Adrenal gland (tissue), 12 donors: ENCODE measurements around the gene ATP6V0E1. TPM values are rescaled to one million over a fixed set of nuclear protein-coding genes. Genes with fewer than 3 reads are reported as not detected.
"Not testable (repeated sequence)": the region's sequence is repeated elsewhere in the genome, so short reads cannot be mapped to it uniquely, and the experiment has no call there.

Source experiments
- DNase-seq, 7 donors: peaks; one replicate each; pipeline ENCODE4 v3.0.0-alpha.2; 2019 to 2020
- H3K27ac ChIP-seq, 5 donors: fragments of 200-600 bp; sonication (generic) in 4 of 5; 1 replicate in 3 of 5; 2 replicates in 2 of 5; pipeline versions ENCODE4 v1.5.1 to v1.8.0; 2016 to 2020; ENCODE audit warnings: mild to moderate bottlenecking in 1 of 5
- H3K27me3 ChIP-seq: fragments of 200-600 bp; 2 replicates; pipeline ENCODE4 v1.8.0; 2021
- H3K36me3 ChIP-seq, 2 donors: fragments of 200-600 bp; replicated peaks in 1 of 2; 1 replicate in 1 of 2; 2 replicates in 1 of 2; pipeline versions ENCODE4 v1.5.1 to v1.8.0; 2018 to 2022
- H3K4me1 ChIP-seq, 2 donors: fragments of 200-600 bp; replicated peaks in 1 of 2; 1 replicate in 1 of 2; 2 replicates in 1 of 2; pipeline versions ENCODE4 v1.5.1 to v1.8.0; 2018 to 2021
- H3K4me3 ChIP-seq, 4 donors: fragments of 200-600 bp; sonication (generic) in 3 of 4; one replicate each; pipeline ENCODE4 v1.5.1; 2016 to 2018
- H3K9me3 ChIP-seq, 3 donors: fragments of 200-600 bp; sonication (generic) in 1 of 3; replicated peaks in 1 of 3; 1 replicate in 2 of 3; 2 replicates in 1 of 3; pipeline versions ENCODE4 v1.5.1 to v1.8.0; 2016 to 2021
- CTCF ChIP-seq, 6 experiments: fragments of 450-650 bp in 4 of 6; fragments of 200-600 bp in 2 of 6; sonication (generic) in 1 of 6; IDR thresholded peaks; 1 replicate in 5 of 6; 2 replicates in 1 of 6; pipeline versions ENCODE4 v1.5.1 to v1.8.0; 2016 to 2021; ENCODE audit warnings: antibody characterized with exemption in 6 of 6, mild to moderate bottlenecking in 2 of 6, moderate library complexity in 1 of 6
- POLR2A ChIP-seq, 2 donors: fragments of 450-650 bp; IDR thresholded peaks; one replicate each; pipeline ENCODE4 v1.6.1; 2017; ENCODE audit warnings: antibody characterized with exemption in 2 of 2, mild to moderate bottlenecking in 2 of 2, moderate library complexity in 1 of 2
- WGBS, 4 donors: extraction: QIAGEN DNeasy Blood & Tissue Kit in 2 of 4; methylation state at CpG; one replicate each; pipeline versions ENCODE4 v1.1.5 to v1.1.7; 2013 to 2017; 5-methylcytosine and 5-hydroxymethylcytosine counted together
- intact Hi-C, 2 donors: fragments of 100-400 bp; cut with DNase I; formaldehyde crosslinking; loops; one replicate each; pipeline versions ENCODE4 v1.14.1 to v1.15.0; 2022 to 2023
- polyA plus RNA-seq, 3 donors: library from polyadenylated mRNA; stranded (reverse); fragments of 200-250 nt in 2 of 3; fragments of 350-450 nt in 1 of 3; fragmentation: Illumina TruSeq in 1 of 3; extraction: RNeasy Lipid Tissue Mini Kit (QIAGEN cat#74804) in 1 of 3; gene quantifications; one replicate each; pipeline ENCODE4 v1.2.3, GENCODE V29; 2013 to 2014
- total RNA-seq, 9 donors: library from RNA; depleted of rRNA in 4 of 9; stranded (reverse); fragments of >200 nt in 4 of 9; fragments of 120-200 nt in 1 of 9; fragmentation: NEBNext Ultra II Directional in 1 of 9; extraction: Animal tissue kit (Norgen Biotek cat#: 25700) in 1 of 9; gene quantifications; one replicate each; pipeline versions ENCODE4 v1.1.0 to v1.2.4, GENCODE V29; 2013 to 2023
- donor health status: healthy with polysubstance abuse.
- donor health status: Bipolar disorder and iron deficiency.
- donor health status: DM: yes; HTN: yes; CAD: no.
- donor health status: DM: no; HTN: no; CAD: no.
- donor health status: DM: no; HTN: no; CAD: no.
- donor health status: DM: yes; HTN: yes; CAD: no.

Gene ATP6V0E1
- total and polyA plus RNA-seq, 12 donors: 139 to 413 (median 253) TPM

- no peaks in the 10 kb centered on the region for H3K27me3 ChIP-seq
- 90 to 93% (median 91%) methylated on average over 7 of the region's 7 CpGs for WGBS, 4 donors
- H3K36me3 ChIP-seq: no peaks in the 10 kb centered on the region
- peak in 2 of 7 donors; percentile 9 to 10 for DNase-seq
- peaks cover 26 to 30% of the 10 kb centered on the region in 2 donors for H3K4me1 ChIP-seq
- no peaks in the 10 kb centered on the region for H3K9me3 ChIP-seq
- TF ChIP-seq POLR2A (IDR thresholded peaks at IDR 0.05) (no peak), CTCF (IDR thresholded peaks at IDR 0.05) (no peak)
- intact Hi-C loops: no loop called here
- no peak overlapping the region for H3K4me3 ChIP-seq
- no peak overlapping the region for H3K27ac ChIP-seq
Measured at GRCh38 chr5:173027905-173028304, 44.3 kb downstream of the ATP6V0E1 start.

GRCh38 chr5:173028811-173029327 lies 45.3 kb downstream of the ATP6V0E1 start:
- peaks cover 26 to 30% of the 10 kb centered on the region in 2 donors for H3K4me1 ChIP-seq
- H3K9me3 ChIP-seq: no peaks in the 10 kb centered on the region
- DNase-seq: peak in 2 of 7 donors; percentile 4 to 34
- no peaks in the 10 kb centered on the region for H3K36me3 ChIP-seq
- H3K4me3 ChIP-seq: no peak overlapping the region
- no peak for TF ChIP-seq CTCF (IDR thresholded peaks at IDR 0.05)
- no peak for TF ChIP-seq POLR2A (IDR thresholded peaks at IDR 0.05)
- intact Hi-C loops: no loop called here
- H3K27me3 ChIP-seq: no peaks in the 10 kb centered on the region
- 71 to 82% (median 82%) methylated on average over 4 of the region's 4 CpGs for WGBS, 4 donors
- peak overlapping the region in 4 of 5 donors; percentile 18 to 78 (median 65) for H3K27ac ChIP-seq

DNA sequence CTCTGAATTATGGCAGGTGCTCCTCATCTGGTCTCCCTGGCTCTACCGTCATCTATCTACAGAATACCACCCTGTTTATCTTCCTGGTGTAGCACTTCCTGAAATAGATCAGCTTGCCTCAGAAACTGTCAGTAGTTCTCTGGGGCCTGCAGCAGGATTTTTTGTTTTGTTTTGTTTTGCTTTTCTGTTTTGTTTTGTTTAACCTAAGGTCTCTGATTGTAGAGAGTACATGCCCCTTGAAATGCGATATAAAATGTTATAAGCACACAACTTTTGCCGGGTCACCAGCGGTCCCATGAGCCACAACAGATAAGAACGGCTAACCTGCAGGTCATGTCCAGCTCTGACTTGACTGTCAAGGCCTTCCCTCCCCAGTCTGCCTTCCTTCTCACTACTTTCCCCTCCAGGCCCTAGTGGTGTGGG lies 45.9 kb downstream of the ATP6V0E1 start:
- peak in 4 of 7 donors; percentile 46 to 61 (median 52) for DNase-seq
- peaks cover 0 to under 1% of the 10 kb centered on the region in 2 donors for H3K36me3 ChIP-seq
- WGBS, 4 donors: 10 to 20% (median 18%) methylated on average over 5 of the region's 5 CpGs
- no peak overlapping the region for H3K4me3 ChIP-seq
- no peak for TF ChIP-seq CTCF (IDR thresholded peaks at IDR 0.05)
- TF ChIP-seq POLR2A (IDR thresholded peaks at IDR 0.05): no peak
- intact Hi-C loops: no loop called here
- H3K27me3 ChIP-seq: no peaks in the 10 kb centered on the region
- H3K4me1 ChIP-seq: peaks cover 26 to 30% of the 10 kb centered on the region in 2 donors
- H3K27ac ChIP-seq: peak overlapping the region; percentile 18 to 78 (median 57)
- H3K9me3 ChIP-seq: no peaks in the 10 kb centered on the region

- H3K27ac ChIP-seq, H3K4me3 ChIP-seq, H3K27me3 ChIP-seq, intact Hi-C loops, H3K9me3 ChIP-seq, H3K36me3 ChIP-seq: not testable (repeated sequence)
- DNase-seq: peak in 1 of 7 donors; percentile 1
- peaks cover 34 to 55% of the 10 kb centered on the region in 2 donors for H3K4me1 ChIP-seq
- WGBS, 4 donors: 97 to 100% (median 98%) methylated on average over 3 of the region's 3 CpGs
Measured at GRCh38 chr5:173032096-173032495, 48.5 kb downstream of the ATP6V0E1 start.

DNA sequence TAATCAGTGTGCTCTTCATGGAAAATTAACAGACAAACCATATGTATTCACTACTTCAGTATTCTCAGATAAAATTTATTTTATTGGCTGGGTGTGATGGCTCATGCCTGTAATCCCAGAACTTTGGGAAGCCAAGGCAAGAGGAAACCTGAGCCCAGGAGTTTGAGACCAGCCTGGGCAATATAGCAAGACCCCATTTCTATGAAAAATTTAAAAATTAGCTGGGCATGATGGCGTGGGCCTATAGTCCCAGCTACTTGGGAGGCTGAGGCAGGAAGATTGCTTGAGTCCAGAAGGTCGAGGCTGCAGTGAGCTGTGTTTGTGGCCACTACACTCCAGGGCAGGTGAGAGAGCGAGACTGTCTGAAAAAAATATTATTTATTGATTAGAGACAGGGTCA lies 49.2 kb downstream of the ATP6V0E1 start:
- TF ChIP-seq POLR2A (IDR thresholded peaks at IDR 0.05) (no peak), CTCF (IDR thresholded peaks at IDR 0.05) (no peak)
- intact Hi-C loops: no loop called here
- Histone ChIP-seq H3K27me3 (no peaks in the 10 kb centered on the region), H3K9me3 (no peaks in the 10 kb centered on the region), H3K4me3 (no peak overlapping the region), H3K4me1 (peaks cover 34 to 55% of the 10 kb centered on the region in 2 donors), H3K36me3 (peaks cover 0 to 8% of the 10 kb centered on the region in 2 donors), H3K27ac (no peak overlapping the region)
- peak in 1 of 7 donors; percentile 0 for DNase-seq
- WGBS, 4 donors: 92 to 97% (median 95%) methylated on average over 3 of the region's 3 CpGs
